MCF 10A (cell line): ENCODE data around the gene GPR153. TPM values are rescaled to one million over a fixed set of nuclear protein-coding genes. Genes with fewer than 3 reads are reported as not detected.
"Not testable (repeated sequence)": the region's sequence is repeated elsewhere in the genome, so short reads cannot be mapped to it uniquely, and the experiment has no call there.

Source experiments
- BruUV-seq: library from RNA; stranded (reverse); fragments of 400-500 nt; replicated peaks from 2 replicates; lab custom pipeline; 2021; lab: Mats Ljungman, UMichigan
- CTCF ChIA-PET: fragments of 300-600 bp; sonication (Branson Sonifier 250); formaldehyde crosslinking; extraction: SDS; loops from one replicate; lab custom pipeline; 2021; ENCODE audit warnings: antibody characterized with exemption, inconsistent platforms; lab: Yijun Ruan, JAX
- POLR2A ChIA-PET: fragments of 300-600, 350-650 bp; sonication (Branson Sonifier 250); formaldehyde crosslinking; extraction: SDS; loops from one replicate; lab custom pipeline; 2020; ENCODE audit warnings: antibody characterized with exemption, inconsistent platforms; lab: Yijun Ruan, JAX
- DNase-seq: peaks from one replicate; pipeline ENCODE4 v3.0.0-alpha.2; 2018; ENCODE audit not compliant: unreplicated experiment
- H3K27ac Mint-ChIP-seq: one replicate; pipeline ENCODE4 v1.8.0; 2022; ENCODE audit warnings: mild to moderate bottlenecking, low read depth, mixed read lengths; ENCODE audit not compliant: unreplicated experiment
- H3K27me3 Mint-ChIP-seq: one replicate; pipeline ENCODE4 v1.8.0; 2022; ENCODE audit warnings: mixed read lengths; ENCODE audit not compliant: insufficient read depth, unreplicated experiment
- H3K36me3 Mint-ChIP-seq: one replicate; pipeline ENCODE4 v1.8.0; 2022; ENCODE audit warnings: mild to moderate bottlenecking, moderate library complexity, mixed read lengths; ENCODE audit not compliant: insufficient read depth, unreplicated experiment
- H3K4me1 Mint-ChIP-seq: one replicate; pipeline ENCODE4 v1.8.0; 2022; ENCODE audit warnings: mixed read lengths; ENCODE audit not compliant: insufficient read depth, unreplicated experiment
- H3K4me3 Mint-ChIP-seq: one replicate; pipeline ENCODE4 v1.8.0; 2022; ENCODE audit warnings: mild to moderate bottlenecking, moderate library complexity, mixed read lengths; ENCODE audit not compliant: unreplicated experiment
- H3K9me3 Mint-ChIP-seq: one replicate; pipeline ENCODE4 v1.8.0; 2022; ENCODE audit warnings: mixed read lengths; ENCODE audit not compliant: unreplicated experiment
- intact Hi-C: fragments of 100-400 bp; cut with micrococcal nuclease; formaldehyde crosslinking; loops from 2 replicates; pipeline ENCODE4 v1.14.1; 2022
- total RNA-seq: library from RNA; stranded (reverse); gene quantifications from 2 replicates; pipeline ENCODE4 v1.2.3, GENCODE V29; 2022
- TF ChIP-seq, protein P1 (sequence below): fragments of 200-600 bp; IDR thresholded peaks from one replicate; pipeline ENCODE4 v1.8.0; 2022; ENCODE audit warnings: antibody characterized with exemption, mild to moderate bottlenecking; ENCODE audit not compliant: unreplicated experiment

Gene GPR153
- total RNA-seq, 1 experiment from 2014 or later = 5.0 TPM

DNA sequence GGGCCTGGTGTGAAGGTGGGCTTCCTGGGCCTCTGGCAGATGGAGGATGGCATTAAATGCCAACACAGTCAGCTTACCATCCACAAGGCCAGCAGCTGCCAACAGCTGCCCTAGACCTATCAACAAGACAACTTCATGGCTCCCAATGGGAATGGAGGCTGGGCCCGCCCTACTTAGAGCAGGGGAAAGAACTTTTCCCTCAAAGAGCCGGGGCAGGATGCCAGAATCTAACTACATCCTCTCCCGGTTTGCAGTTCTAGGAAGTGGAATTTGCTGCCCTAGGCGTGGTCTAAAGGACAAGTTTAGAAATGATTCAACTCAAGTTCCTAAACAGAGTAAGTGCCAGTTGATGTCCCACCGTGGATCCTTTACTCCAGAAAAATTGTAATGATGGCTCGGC, 38.3 kb downstream of the GPR153 start:
- peak; percentile 43 for DNase-seq
- H3K4me1 Mint-ChIP-seq = peaks cover 9% of the 10 kb centered on the region
- no peaks in the 10 kb centered on the region for H3K9me3 Mint-ChIP-seq
- TF ChIP-seq, protein P1, sequence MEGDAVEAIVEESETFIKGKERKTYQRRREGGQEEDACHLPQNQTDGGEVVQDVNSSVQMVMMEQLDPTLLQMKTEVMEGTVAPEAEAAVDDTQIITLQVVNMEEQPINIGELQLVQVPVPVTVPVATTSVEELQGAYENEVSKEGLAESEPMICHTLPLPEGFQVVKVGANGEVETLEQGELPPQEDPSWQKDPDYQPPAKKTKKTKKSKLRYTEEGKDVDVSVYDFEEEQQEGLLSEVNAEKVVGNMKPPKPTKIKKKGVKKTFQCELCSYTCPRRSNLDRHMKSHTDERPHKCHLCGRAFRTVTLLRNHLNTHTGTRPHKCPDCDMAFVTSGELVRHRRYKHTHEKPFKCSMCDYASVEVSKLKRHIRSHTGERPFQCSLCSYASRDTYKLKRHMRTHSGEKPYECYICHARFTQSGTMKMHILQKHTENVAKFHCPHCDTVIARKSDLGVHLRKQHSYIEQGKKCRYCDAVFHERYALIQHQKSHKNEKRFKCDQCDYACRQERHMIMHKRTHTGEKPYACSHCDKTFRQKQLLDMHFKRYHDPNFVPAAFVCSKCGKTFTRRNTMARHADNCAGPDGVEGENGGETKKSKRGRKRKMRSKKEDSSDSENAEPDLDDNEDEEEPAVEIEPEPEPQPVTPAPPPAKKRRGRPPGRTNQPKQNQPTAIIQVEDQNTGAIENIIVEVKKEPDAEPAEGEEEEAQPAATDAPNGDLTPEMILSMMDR = no peak
- BruUV-seq = no TSS peak
- H3K27me3 Mint-ChIP-seq = no peaks in the 10 kb centered on the region
- no peak overlapping the region for H3K27ac Mint-ChIP-seq
- POLR2A ChIA-PET = interaction anchor here (0.7 to 1.0 kb wide), 2 partner anchors 12 to 128 kb away, joined by 3 read pairs; no protein-coding TSS in a partner anchor
- H3K4me3 Mint-ChIP-seq = no peak overlapping the region
- intact Hi-C loops = no loop called here
- peaks cover 52% of the 10 kb centered on the region for H3K36me3 Mint-ChIP-seq
- CTCF ChIA-PET = no interaction called here

DNA sequence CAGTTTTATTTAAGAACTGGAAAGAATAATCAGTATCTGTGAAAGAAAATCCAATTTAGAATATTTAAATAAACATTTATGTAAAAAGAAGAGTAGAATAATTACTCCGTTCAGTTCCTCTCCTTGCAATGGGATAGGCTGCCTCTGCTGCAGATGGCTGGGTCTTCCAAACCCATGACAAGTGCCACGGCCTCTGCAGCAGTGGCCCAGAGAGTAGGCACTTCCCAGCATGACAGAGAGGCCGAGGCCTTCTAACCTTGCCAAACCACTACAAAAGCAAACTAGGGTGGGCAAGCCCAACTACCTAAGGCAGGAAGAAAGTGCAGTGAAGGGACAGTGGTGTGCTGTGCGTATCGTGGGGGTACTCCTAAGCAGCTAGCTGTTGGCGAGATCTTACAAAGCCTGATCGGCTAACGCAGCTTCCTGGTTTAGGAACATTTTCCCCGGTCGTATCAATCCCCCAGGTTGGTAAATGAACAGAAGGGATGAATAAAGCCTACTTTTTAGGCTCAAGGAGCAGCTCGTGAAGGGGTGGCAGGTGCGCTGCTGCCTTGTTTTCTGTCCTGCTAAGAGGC, 39.6 kb downstream of the GPR153 start:
- intact Hi-C loops = no loop called here
- no peaks in the 10 kb centered on the region for H3K9me3 Mint-ChIP-seq
- no peak overlapping the region for H3K27ac Mint-ChIP-seq
- H3K36me3 Mint-ChIP-seq = peaks cover 38% of the 10 kb centered on the region
- H3K27me3 Mint-ChIP-seq = no peaks in the 10 kb centered on the region
- H3K4me1 Mint-ChIP-seq = peaks cover 9% of the 10 kb centered on the region
- ChIA-PET POLR2A (interaction anchor here (0.7 to 2.1 kb wide), 5 partner anchors 10 to 23 kb away, joined by 3 to 18 read pairs (median 3); partner anchors contain the start of gene ICMT), CTCF (interaction anchor here (0.6 to 1.2 kb wide), 2 partner anchors 14 to 33 kb away, joined by 3 read pairs; no protein-coding TSS in a partner anchor)
- BruUV-seq = TSS peak; percentile 12
- TF ChIP-seq, protein P1 = no peak
- DNase-seq = no peak
- H3K4me3 Mint-ChIP-seq = no peak overlapping the region

DNA sequence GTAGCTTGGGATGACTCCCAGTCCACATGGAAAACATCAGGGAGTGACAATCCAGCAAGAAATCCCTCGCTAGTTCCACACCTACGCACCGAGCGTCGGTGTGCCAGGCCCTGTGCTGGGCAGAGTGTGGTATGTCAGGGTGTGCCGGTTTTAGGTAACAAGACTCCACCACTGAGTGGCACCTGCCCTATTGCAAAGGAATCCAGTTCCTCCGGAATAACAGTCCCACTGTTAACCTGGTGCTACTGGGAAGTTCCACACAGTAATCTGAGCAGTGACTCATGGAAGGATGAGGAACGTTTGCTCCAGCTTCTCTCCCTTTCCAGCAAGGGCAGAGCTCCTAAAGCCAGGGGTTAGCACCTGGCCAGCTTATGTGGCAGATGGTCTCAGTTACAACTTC, 40.7 kb downstream of the GPR153 start:
- peak overlapping the region; percentile 85 for H3K27ac Mint-ChIP-seq
- no peaks in the 10 kb centered on the region for H3K27me3 Mint-ChIP-seq
- TF ChIP-seq, protein P1 = no peak
- H3K4me1 Mint-ChIP-seq = peaks cover 9% of the 10 kb centered on the region
- POLR2A ChIA-PET = interaction anchor here (0.5 to 2.1 kb wide), 10 partner anchors 10 to 774 kb away, joined by 3 to 18 read pairs (median 3); partner anchors contain the start of gene ICMT
- H3K9me3 Mint-ChIP-seq = no peaks in the 10 kb centered on the region
- intact Hi-C loops = no loop called here
- DNase-seq = peak; percentile 84
- CTCF ChIA-PET = interaction anchor here (1.1 to 1.8 kb wide), 2 partner anchors 16 to 25 kb away, joined by 3 read pairs; no protein-coding TSS in a partner anchor
- peaks cover 28% of the 10 kb centered on the region for H3K36me3 Mint-ChIP-seq
- no peak overlapping the region for H3K4me3 Mint-ChIP-seq
- no TSS peak for BruUV-seq

DNA sequence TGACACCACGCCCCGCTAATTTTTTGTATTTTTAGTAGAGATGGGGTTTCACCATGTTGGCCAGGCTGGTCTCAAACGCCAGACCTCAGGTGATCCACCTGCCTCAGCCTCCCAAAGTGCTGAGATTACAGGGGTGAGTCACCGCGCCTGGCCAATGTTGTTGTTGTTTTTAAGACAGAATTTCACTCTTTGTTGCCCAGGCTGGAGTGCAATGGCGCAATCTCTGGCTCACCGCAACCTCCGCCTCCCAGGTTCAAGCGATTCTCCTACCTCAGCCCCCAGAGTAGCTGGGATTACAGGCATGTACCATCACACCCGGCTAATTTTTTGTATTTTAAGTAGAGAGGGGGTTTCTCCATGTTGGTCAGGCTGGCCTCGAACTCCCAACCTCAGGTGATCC, 41.3 kb downstream of the GPR153 start:
- intact Hi-C loops, H3K27me3 Mint-ChIP-seq, BruUV-seq, H3K9me3 Mint-ChIP-seq, H3K4me1 Mint-ChIP-seq, H3K4me3 Mint-ChIP-seq: not testable (repeated sequence)
- H3K36me3 Mint-ChIP-seq = peaks cover 22% of the 10 kb centered on the region
- CTCF ChIA-PET = interaction anchor here (1.1 to 1.8 kb wide), 2 partner anchors 15 to 25 kb away, joined by 3 read pairs; no protein-coding TSS in a partner anchor
- peak; percentile 79 for DNase-seq
- POLR2A ChIA-PET = interaction anchor here (0.6 to 2.1 kb wide), 8 partner anchors 11 to 271 kb away, joined by 3 to 18 read pairs (median 3); partner anchors contain the start of gene ICMT
- H3K27ac Mint-ChIP-seq = peak overlapping the region; percentile 85
